T-helper 1 cell treated with Interleukin-12 subunit alpha and Interleukin-12 subunit beta and Interleukin-4 antibody, amounts not matched to agents 30 μg/mL and 1 μg/mL, for 36 hours (primary cell): ENCODE data around the gene NXPH3.
"Not testable (repeated sequence)": the region's sequence is repeated elsewhere in the genome, so short reads cannot be mapped to it uniquely, and the experiment has no call there.

Experiments used
- H3K27ac Mint-ChIP-seq: one replicate; pipeline ENCODE4 v1.8.0; 2021; ENCODE audit warnings: mild to moderate bottlenecking, mixed read lengths
- H3K27me3 Mint-ChIP-seq: one replicate; pipeline ENCODE4 v1.8.0; 2021; ENCODE audit warnings: low read depth, mixed read lengths
- H3K36me3 Mint-ChIP-seq: one replicate; pipeline ENCODE4 v1.8.0; 2021; ENCODE audit warnings: low read depth, mixed read lengths
- H3K4me1 Mint-ChIP-seq: one replicate; pipeline ENCODE4 v1.8.0; 2021; ENCODE audit warnings: low read depth, mixed read lengths
- H3K4me3 Mint-ChIP-seq: one replicate; pipeline ENCODE4 v1.8.0; 2021; ENCODE audit warnings: mild to moderate bottlenecking, moderate library complexity, mixed read lengths
- H3K9me3 Mint-ChIP-seq: one replicate; pipeline ENCODE4 v1.8.0; 2021; ENCODE audit warnings: mixed read lengths

The NXPH3 gene

GRCh38 chr17:49549691-49550678, 25.7 kb upstream of the NXPH3 start:
- H3K27me3 Mint-ChIP-seq, result no peaks in the 10 kb centered on the region
- H3K4me1 Mint-ChIP-seq, result no peaks in the 10 kb centered on the region
- H3K36me3 Mint-ChIP-seq, result no peaks in the 10 kb centered on the region
- no peak overlapping the region for H3K4me3 Mint-ChIP-seq
- H3K27ac Mint-ChIP-seq, result no peak overlapping the region
- no peaks in the 10 kb centered on the region for H3K9me3 Mint-ChIP-seq

- not testable (repeated sequence) for H3K36me3 Mint-ChIP-seq, H3K27me3 Mint-ChIP-seq, H3K27ac Mint-ChIP-seq, H3K4me1 Mint-ChIP-seq, H3K4me3 Mint-ChIP-seq, H3K9me3 Mint-ChIP-seq
Measured at GRCh38 chr17:49550764-49551163, 24.9 kb upstream of the NXPH3 start.

DNA sequence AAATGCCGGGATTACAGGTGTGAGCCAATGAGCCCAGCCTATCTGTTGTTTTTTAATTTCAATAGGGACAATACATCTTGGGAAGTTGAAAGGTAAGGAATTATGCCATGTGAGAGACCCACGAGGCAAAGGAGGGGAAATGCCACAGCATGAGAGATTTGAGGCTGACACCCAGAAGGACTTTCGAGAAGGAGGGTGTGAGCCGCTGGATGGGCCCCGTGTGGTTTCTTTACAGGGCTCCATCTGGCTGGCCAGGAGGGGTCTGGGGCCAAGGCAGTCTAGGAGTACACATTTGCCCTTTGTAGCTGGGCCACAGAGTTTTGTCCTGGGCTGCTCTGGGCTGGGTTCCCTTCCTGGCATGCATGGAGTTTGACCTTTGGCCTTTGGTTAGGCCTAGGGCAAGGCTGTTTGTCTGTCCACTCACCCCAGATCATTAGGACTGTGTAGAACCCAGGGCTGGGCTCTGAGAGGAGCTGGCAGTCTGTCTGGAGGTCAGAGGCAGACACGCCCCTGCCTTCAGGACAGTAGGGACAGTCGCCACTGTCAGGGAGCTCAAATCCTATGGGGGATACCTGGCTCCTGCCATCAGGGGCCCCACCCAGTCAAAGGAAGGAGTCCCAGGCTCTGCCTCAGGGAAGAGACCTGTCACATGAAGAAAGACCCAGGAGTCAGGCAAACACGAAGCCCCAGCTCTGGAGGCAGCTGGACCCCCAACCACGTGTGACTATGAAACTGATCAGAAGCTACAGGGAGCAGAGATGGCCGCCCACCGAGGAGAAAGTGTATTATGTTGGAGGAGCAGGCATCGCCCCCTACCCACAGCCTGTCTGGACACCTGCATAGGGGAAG, 24.2 kb upstream of the NXPH3 start:
- Mint-ChIP-seq H3K9me3 (no peaks in the 10 kb centered on the region), H3K27ac (no peak overlapping the region)

GRCh38 chr17:49552070-49552751, 23.5 kb upstream of the NXPH3 start:
- Mint-ChIP-seq H3K4me3 (no peak overlapping the region), H3K27me3 (no peaks in the 10 kb centered on the region), H3K27ac (no peak overlapping the region), H3K36me3 (no peaks in the 10 kb centered on the region), H3K4me1 (peaks cover 2% of the 10 kb centered on the region), H3K9me3 (no peaks in the 10 kb centered on the region)

More for the DNA sequence above, 24.2 kb upstream of the NXPH3 start:
- Mint-ChIP-seq H3K4me3 (no peak overlapping the region), H3K36me3 (no peaks in the 10 kb centered on the region), H3K27me3 (no peaks in the 10 kb centered on the region), H3K4me1 (peaks cover 1% of the 10 kb centered on the region)

GRCh38 chr17:49553676-49554335, 21.9 kb upstream of the NXPH3 start:
- no peaks in the 10 kb centered on the region for H3K36me3 Mint-ChIP-seq
- no peak overlapping the region for H3K27ac Mint-ChIP-seq
- H3K4me3 Mint-ChIP-seq, result no peak overlapping the region
- H3K9me3 Mint-ChIP-seq, result no peaks in the 10 kb centered on the region
- H3K27me3 Mint-ChIP-seq, result peaks cover 9% of the 10 kb centered on the region
- peaks cover 5% of the 10 kb centered on the region for H3K4me1 Mint-ChIP-seq

DNA sequence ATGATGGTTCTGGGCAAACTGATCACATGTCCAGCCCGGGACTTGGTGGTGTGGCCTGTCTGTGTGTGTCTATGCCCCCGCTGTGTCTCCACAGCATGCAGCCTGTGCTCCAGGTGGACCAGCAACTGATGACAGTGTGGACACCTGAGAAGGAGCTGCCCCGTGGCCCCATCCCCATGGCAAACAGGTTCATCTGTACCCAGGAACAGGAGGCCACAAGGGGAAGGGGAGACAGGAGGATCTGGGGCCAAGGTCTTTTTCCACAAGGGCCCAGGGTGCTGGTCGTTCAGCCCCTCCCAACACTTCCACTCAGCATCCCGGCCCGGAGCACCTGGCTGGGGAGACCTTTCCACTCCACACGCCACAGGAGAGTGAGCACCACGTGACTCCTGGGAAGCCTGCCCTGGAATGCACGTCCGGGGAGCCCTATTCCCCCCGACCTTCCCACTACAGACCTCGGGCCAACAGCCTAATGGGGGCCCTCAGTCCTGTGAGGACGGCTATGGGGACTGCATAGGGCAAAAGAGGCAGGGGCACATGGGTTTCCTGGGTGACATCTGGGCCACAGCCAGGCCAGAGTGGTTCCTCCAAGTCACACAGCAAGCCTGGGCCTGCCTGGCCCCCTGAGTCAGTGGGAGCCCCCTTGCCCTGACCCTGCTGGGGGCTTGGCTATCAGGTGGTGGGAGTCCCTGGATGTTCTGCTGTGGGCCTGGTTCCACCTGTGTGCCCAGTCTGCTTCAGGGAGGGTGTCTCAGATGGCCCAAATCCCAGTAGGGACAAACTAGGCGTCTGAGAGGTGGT, 20.8 kb upstream of the NXPH3 start:
- Mint-ChIP-seq H3K9me3 (no peaks in the 10 kb centered on the region), H3K36me3 (no peaks in the 10 kb centered on the region), H3K4me3 (no peak overlapping the region), H3K4me1 (peaks cover 5% of the 10 kb centered on the region), H3K27ac (no peak overlapping the region), H3K27me3 (peaks cover 12% of the 10 kb centered on the region)

DNA sequence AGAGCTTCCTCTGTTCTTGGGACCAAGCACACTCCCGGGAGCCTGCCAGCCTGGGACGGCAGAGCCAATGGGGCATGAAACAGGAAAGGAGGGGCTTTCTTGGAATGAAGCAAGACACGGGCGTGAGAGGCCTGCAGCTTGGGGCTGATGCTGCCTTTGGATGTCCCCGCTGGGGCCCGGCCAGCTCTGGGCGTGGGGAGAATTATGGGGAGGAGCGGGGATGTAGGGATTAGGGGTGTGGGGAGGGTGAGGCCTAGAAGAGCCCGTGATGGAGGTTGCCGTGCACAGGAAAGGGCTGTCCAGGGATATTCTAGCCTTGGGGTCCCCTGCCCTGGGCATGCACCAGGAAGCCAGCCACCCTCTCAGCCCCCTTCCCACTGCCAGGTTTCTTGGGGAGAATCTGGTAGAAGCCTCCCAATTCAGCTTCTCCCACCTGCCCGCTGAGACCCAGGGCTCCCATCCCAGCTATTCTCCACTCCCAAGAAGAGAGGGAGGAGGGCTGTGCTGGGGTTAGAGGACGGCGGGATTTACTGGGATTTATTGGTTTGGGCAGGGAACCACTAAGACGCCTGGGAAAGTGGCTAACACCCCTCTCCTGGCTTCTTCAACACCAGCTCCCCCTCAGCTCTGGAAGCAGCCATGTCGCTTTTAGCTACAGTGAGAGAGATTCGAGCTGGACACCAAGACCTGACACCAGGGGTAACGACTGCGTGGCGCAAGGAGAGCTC, 20.0 kb upstream of the NXPH3 start:
- H3K27me3 Mint-ChIP-seq, result peaks cover 12% of the 10 kb centered on the region

GRCh38 chr17:49556223-49556943, 19.3 kb upstream of the NXPH3 start:
- H3K27ac Mint-ChIP-seq, result no peak overlapping the region
- H3K4me1 Mint-ChIP-seq, result peaks cover 5% of the 10 kb centered on the region
- H3K27me3 Mint-ChIP-seq, result peaks cover 12% of the 10 kb centered on the region
- H3K9me3 Mint-ChIP-seq, result no peaks in the 10 kb centered on the region
- H3K36me3 Mint-ChIP-seq, result no peaks in the 10 kb centered on the region
- H3K4me3 Mint-ChIP-seq, result no peak overlapping the region

More for the DNA sequence above, 20.0 kb upstream of the NXPH3 start:
- no peaks in the 10 kb centered on the region for H3K9me3 Mint-ChIP-seq
- H3K36me3 Mint-ChIP-seq, result no peaks in the 10 kb centered on the region
- H3K4me3 Mint-ChIP-seq, result no peak overlapping the region
- no peak overlapping the region for H3K27ac Mint-ChIP-seq
- H3K4me1 Mint-ChIP-seq, result peaks cover 5% of the 10 kb centered on the region

- H3K27me3 Mint-ChIP-seq, result peaks cover 14% of the 10 kb centered on the region
- no peaks in the 10 kb centered on the region for H3K36me3 Mint-ChIP-seq
- H3K4me3 Mint-ChIP-seq, result no peak overlapping the region
- H3K27ac Mint-ChIP-seq, result no peak overlapping the region
- H3K4me1 Mint-ChIP-seq, result peaks cover 5% of the 10 kb centered on the region
- H3K9me3 Mint-ChIP-seq, result no peaks in the 10 kb centered on the region
Measured at GRCh38 chr17:49557312-49558024, 18.2 kb upstream of the NXPH3 start.

DNA sequence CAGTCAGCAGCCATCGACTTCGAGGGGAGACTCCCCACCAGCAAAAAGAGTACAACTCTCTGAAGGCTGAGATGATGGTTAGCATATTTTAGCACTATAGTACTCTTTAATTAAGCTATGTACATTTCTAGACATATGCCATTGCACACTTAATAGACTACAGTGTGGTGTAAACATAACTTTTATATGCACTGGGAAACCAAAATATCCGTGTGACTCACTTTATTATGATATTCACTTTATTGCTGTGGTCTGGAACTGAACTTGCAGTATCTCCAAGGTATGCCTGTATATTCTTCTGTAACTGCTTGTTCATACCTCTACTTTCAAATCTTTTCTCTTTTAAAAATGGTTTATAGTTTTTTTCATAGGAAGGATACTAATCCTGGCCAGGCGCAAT, 11.0 kb upstream of the NXPH3 start:
- no peaks in the 10 kb centered on the region for H3K36me3 Mint-ChIP-seq
- H3K4me3 Mint-ChIP-seq, result no peak overlapping the region
- H3K27ac Mint-ChIP-seq, result no peak overlapping the region
- H3K27me3 Mint-ChIP-seq, result peaks cover 22% of the 10 kb centered on the region
- peaks cover 18% of the 10 kb centered on the region for H3K4me1 Mint-ChIP-seq
- no peaks in the 10 kb centered on the region for H3K9me3 Mint-ChIP-seq

DNA sequence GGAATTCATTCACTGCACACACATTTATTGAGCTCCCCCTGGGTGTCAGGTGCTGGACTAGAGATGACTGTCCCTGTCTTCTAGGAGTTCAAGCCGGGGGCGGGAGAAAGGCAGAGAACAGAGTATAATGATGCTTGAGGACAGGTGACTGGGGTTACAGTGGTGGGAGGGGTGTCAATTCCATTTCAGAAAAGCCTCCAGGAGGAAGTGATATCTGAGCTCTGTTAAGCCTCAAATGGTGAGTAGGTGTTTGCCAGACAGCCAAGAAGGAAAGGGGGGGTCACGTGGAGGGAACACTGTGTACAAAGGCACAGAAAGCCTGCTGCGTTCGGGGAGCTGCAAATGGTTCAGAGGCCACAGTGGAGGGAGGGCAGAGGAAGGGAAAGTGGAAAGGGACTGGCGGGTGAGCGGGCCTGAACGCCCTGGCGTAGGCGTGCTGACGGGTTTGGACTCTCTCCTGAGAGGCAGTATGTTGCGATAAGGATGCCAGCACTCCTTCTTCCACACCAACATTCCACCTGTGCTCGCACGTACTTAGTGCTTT, 9.7 kb upstream of the NXPH3 start:
- H3K36me3 Mint-ChIP-seq, result no peaks in the 10 kb centered on the region
- H3K4me3 Mint-ChIP-seq, result no peak overlapping the region
- H3K4me1 Mint-ChIP-seq, result peaks cover 18% of the 10 kb centered on the region
- no peak overlapping the region for H3K27ac Mint-ChIP-seq
- H3K9me3 Mint-ChIP-seq, result no peaks in the 10 kb centered on the region
- peaks cover 27% of the 10 kb centered on the region for H3K27me3 Mint-ChIP-seq

DNA sequence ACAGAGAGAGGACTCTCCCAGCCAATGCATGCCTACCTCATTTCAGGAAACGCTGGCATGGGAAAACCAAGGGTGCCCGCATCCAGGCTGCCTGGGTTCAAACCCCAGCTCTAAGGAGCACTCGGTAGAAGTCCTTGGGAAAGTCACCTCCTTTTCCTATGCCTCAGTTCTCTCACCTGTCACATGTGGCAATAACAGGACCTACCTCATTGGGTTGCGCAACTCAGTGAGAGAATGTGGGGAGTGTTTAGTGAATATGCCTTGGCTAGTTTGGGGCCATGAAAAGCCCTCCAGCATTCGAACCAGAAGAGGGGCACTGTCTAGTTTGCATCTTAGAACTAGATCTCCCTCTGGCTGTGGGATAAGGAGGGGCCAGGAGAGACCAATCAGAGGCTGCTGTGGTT, 9.0 kb upstream of the NXPH3 start:
- Mint-ChIP-seq H3K27me3 (peaks cover 33% of the 10 kb centered on the region), H3K27ac (no peak overlapping the region), H3K4me3 (no peak overlapping the region), H3K4me1 (peaks cover 23% of the 10 kb centered on the region), H3K36me3 (no peaks in the 10 kb centered on the region), H3K9me3 (no peaks in the 10 kb centered on the region)
